HuH-7.5 (cell line): ENCODE data around the gene HOPX.
"Not testable (repeated sequence)": the region's sequence is repeated elsewhere in the genome, so short reads cannot be mapped to it uniquely, and the experiment has no call there.

ENCODE experiments used
- DNase-seq: peaks from one replicate; pipeline ENCODE4 v3.0.0; 2011; ENCODE audit warnings: low spot score

The HOPX gene

DNA sequence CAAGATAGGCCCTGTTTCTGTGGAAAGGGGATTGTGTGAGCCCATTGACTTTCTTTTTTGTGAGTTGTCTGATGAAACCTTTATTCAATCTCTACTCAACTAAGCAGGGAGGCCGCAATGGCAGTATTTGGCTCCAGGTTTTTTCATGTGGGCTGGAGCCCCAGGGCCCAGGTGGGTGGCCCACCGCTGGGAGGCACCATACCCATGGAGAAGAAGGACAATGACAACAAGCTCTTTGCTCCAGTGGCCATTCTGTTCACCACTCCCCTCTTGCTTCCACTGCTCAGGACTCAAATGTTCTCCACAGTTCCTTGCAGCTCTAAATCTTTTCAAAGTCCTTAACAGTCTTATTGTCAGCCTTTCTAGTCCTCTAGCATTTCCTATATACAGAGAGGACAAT, 54.1 kb downstream of the HOPX start:
- no peak for DNase-seq

DNA sequence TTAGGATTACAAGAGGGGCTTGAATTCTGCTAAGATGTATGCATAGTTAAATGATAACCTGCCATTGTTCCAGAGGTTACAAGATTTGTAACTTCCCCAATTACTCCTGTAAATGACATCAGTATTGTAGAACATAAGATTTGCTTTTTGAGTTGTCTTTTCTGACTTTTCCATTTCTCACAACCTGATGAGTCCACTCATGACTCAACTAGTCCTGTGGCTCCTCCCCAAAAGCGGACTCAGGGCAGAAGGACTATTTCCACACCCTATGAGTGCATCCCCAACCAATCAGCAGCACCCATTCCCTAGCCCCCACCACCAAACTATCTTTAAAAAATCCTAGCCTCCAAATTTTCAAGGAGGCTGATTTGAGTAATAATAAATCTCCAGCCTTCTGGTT, 54.7 kb downstream of the HOPX start:
- no peak for DNase-seq

DNA sequence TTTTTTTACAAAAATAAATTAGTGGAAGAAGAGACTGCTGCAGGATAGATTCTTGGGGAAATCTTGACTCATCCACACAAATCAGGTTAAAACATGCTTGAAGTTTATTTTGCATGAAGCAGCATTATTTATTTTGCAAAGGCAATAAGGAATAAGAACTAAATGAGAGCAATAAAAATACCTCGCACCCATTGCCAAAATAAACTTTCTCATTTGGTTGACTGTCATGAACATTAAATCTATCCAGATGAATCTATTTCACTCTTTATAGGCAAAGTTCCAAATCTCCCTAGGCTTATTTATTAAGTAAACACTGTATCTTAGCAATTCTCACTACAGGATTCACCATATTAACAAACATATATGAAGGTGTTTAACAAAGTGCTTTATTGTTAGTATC, 58.9 kb downstream of the HOPX start:
- DNase-seq = no peak

GRCh38 chr4:56619816-56620215, 61.3 kb downstream of the HOPX start:
- DNase-seq = no peak

GRCh38 chr4:56619160-56619559, 61.9 kb downstream of the HOPX start:
- DNase-seq = no peak

GRCh38 chr4:56618734-56619133, 62.4 kb downstream of the HOPX start:
- no peak for DNase-seq

DNA sequence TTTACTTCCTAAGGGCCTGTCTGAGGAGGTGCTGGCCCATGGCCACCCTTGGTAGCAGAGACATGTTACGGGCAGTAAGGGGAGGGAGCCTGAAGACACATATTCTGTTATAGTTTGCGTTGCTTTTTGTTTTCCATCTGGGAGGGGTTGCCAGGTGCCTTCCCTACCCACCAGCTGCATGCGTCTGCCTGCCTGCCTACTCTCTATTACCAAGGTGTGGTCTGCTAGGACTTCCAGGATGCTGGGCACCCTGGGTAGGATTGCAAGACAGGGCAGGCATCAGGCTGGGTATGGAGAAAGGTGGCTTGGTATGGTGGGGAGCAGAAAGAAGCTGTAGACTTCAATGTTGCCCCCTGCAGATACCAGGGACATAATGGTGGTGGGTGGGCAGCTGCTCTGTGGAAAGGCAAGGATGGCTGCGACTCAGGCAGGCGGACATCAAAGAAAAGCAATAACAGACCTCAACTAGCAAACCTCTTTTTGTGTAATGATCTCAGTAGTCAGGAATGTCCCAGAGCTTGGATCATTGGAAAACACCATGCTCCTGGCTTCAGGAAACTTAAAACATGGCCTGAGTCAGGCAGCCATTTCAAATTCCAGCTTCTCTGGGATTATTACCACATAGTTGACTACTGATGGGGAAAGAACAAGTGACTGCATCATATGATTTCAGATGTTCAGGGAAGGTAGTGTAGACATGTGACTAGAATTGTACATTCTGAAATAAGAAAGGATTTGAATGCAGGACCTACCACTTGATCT, 67.8 kb downstream of the HOPX start:
- no peak for DNase-seq

GRCh38 chr4:56612282-56612681, 68.8 kb downstream of the HOPX start:
- no peak for DNase-seq

DNA sequence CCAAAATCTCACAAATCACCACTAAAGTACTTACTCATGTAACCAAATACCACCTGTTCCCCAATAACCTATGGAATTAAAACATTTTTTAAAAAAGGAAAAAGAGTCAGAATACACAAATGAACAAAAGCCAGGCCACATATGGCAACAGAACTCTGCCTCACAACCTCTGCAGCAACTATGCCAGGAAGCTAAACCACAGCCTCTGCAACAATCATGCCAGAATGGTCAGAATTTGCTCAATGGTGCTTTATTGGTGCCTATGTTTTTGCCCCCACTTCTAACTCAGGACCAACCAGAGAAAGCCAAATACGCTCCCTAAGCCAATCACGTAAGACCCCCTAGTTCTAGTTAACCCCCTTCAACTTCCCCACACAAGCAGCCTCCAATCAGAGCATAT, 69.6 kb downstream of the HOPX start:
- DNase-seq = no peak

- not testable (repeated sequence) for DNase-seq
Measured at GRCh38 chr4:56610170-56610569, 70.9 kb downstream of the HOPX start.

GRCh38 chr4:56607926-56608325, 73.2 kb downstream of the HOPX start:
- DNase-seq = no peak

DNA sequence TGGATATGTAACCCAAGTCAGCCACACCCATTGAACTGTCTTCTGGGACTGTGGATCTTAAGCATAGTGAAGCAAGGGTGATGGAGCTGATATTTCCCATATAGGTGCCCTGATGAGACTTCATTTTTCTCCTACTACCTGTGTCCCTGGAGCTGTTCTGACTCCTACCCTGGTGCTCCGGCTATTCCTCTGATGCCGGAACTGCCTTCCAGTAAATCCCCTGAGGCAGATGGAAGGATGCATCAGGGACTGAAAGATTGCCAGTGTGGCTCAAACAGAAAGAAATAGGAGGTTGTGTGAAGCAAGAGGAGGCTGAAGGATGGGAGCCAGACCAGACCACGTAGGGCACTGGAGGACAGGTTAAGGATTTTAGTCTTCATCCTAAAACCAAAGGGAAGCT, 74.7 kb downstream of the HOPX start:
- no peak for DNase-seq

- DNase-seq = not testable (repeated sequence)
Measured at GRCh38 chr4:56605464-56605863, 75.6 kb downstream of the HOPX start.

DNA sequence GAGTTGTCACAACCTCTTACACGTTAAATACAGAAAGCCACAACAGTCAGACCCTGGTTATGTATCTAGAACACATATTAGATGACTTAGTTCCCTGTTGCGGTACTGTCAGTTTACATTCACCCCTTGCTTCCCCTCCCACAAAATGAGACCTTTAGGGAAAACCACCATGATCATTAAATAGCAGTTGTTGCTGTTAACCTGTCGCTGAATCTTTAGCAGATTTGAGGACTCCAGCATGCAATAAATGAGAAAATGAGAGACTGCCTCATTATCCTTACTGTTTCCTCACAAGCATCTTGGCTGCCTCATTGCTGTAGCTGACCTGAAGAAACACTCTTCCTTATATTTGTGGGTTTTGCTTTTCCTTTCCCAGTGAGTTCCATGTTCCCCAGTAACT, 77.8 kb downstream of the HOPX start:
- no peak for DNase-seq
